Pancreas (tissue), 10 donors: Measurements from ENCODE around the gene NTSR1. TPM values are rescaled to one million over a fixed set of nuclear protein-coding genes. Genes with fewer than 3 reads are reported as not detected.
A peak's percentile ranks its signal among the peaks of the same experiment; 100 is the strongest.

Source experiments
- ATAC-seq, 4 donors: fragments of 200-7000 bp; cut with Tn5 transposase; one replicate each; pipeline versions ENCODE4 v1.8.0 to v1.9.1; 2020; ENCODE audit warnings: mild to moderate bottlenecking in 4 of 4, moderate library complexity in 4 of 4
- DNase-seq, 6 donors: peaks; one replicate each; pipeline ENCODE4 v3.0.0-alpha.2; 2020
- FAIRE-seq: peaks from 2 replicates; lab custom pipeline; 2012; peaks lifted over from hg19 to GRCh38; lab: Jason Lieb, UNC
- H3K27ac ChIP-seq, 4 donors: fragments of 200-600 bp; sonication (generic); 1 replicate in 3 of 4; 2 replicates in 1 of 4; pipeline versions ENCODE4 v1.5.0 to v1.8.0; 2020
- H3K27me3 ChIP-seq, 4 donors: fragments of 200-600 bp; one replicate each; pipeline ENCODE4 v1.8.0; 2021
- H3K36me3 ChIP-seq, 3 donors: fragments of 200-600 bp; sonication (generic) in 1 of 3; one replicate each; pipeline versions ENCODE4 v1.5.0 to v1.8.0; 2020 to 2021
- H3K4me1 ChIP-seq, 3 donors: fragments of 200-600 bp; one replicate each; pipeline ENCODE4 v1.8.0; 2021
- H3K4me3 ChIP-seq, 4 donors: fragments of 200-600 bp; sonication (generic) in 2 of 4; one replicate each; pipeline versions ENCODE4 v1.5.0 to v1.8.0; 2020 to 2021
- H3K9me3 ChIP-seq, 4 donors: fragments of 200-600 bp; one replicate each; pipeline ENCODE4 v1.8.0; 2021
- WGBS, 2 donors: extraction: QIAGEN DNeasy Blood & Tissue Kit; methylation state at CpG; one replicate each; pipeline ENCODE4 v1.1.7; 2013; 5-methylcytosine and 5-hydroxymethylcytosine counted together
- intact Hi-C, 3 donors: fragments of 100-400 bp; cut with DNase I; formaldehyde crosslinking; loops; one replicate each; pipeline versions ENCODE4 v1.11.1 to v1.14.2; 2022
- polyA plus RNA-seq, 2 donors: library from polyadenylated mRNA; stranded (reverse); fragments of 200-250 nt; gene quantifications; one replicate each; pipeline ENCODE4 v1.2.3, GENCODE V29; 2013
- total RNA-seq, 6 donors: library from RNA; stranded (reverse); fragmentation: NEBNext Ultra II Directional in 4 of 6; extraction: Animal tissue kit (Norgen Biotek cat#: 25700) in 4 of 6; gene quantifications; one replicate each; pipeline versions ENCODE4 v1.2.1 to v1.2.4, GENCODE V29; 2021 to 2023
- TF ChIP-seq, protein P1 (sequence below), 4 donors: fragments of 200-600 bp; sonication (generic) in 3 of 4; IDR thresholded peaks; one replicate each; pipeline versions ENCODE4 v1.5.0 to v1.8.0; 2021; ENCODE audit warnings: antibody characterized with exemption in 4 of 4
- donor health status: healthy with polysubstance abuse.
- donor health status: DM: no; HTN: no; CAD: no; lungs with moderate emphysema.
- donor health status: DM: no; HTN: no; CAD: no.
- donor health status: control.
- donor health status: control.
- donor health status: Bipolar disorder and iron deficiency.
- donor health status: DM: yes; HTN: yes; CAD: no.
- donor health status: DM: no; HTN: no; CAD: no.
- donor health status: DM: no; HTN: no; CAD: no.
- donor health status: DM: yes; HTN: yes; CAD: no.

Gene NTSR1
- total and polyA plus RNA-seq, 8 donors = 0.02 to 0.15 (median 0.09) TPM; not detected in 2

GRCh38 chr20:62727584-62728027, 19.0 kb downstream of the NTSR1 start:
- 50 to 61% methylated on average over 15 of the region's 15 CpGs for WGBS, 2 donors
- H3K36me3 ChIP-seq = no peaks in the 10 kb centered on the region
- H3K27ac ChIP-seq = no peak overlapping the region
- H3K4me3 ChIP-seq = no peak overlapping the region
- intact Hi-C loops = no loop called here
- DNase-seq (peak in 2 of 6 donors; percentile 6 to 41), ATAC-seq (no peak), FAIRE-seq (no peak)
- H3K4me1 ChIP-seq = no peaks in the 10 kb centered on the region
- no peaks in the 10 kb centered on the region for H3K9me3 ChIP-seq
- TF ChIP-seq, protein P1, sequence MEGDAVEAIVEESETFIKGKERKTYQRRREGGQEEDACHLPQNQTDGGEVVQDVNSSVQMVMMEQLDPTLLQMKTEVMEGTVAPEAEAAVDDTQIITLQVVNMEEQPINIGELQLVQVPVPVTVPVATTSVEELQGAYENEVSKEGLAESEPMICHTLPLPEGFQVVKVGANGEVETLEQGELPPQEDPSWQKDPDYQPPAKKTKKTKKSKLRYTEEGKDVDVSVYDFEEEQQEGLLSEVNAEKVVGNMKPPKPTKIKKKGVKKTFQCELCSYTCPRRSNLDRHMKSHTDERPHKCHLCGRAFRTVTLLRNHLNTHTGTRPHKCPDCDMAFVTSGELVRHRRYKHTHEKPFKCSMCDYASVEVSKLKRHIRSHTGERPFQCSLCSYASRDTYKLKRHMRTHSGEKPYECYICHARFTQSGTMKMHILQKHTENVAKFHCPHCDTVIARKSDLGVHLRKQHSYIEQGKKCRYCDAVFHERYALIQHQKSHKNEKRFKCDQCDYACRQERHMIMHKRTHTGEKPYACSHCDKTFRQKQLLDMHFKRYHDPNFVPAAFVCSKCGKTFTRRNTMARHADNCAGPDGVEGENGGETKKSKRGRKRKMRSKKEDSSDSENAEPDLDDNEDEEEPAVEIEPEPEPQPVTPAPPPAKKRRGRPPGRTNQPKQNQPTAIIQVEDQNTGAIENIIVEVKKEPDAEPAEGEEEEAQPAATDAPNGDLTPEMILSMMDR (IDR thresholded peaks at IDR 0.05) = no peak
- peaks cover 0 to 3% (median 0%) of the 10 kb centered on the region in 4 donors for H3K27me3 ChIP-seq

GRCh38 chr20:62728028-62728780, 19.6 kb downstream of the NTSR1 start:
- no peak overlapping the region for H3K27ac ChIP-seq
- H3K4me3 ChIP-seq = no peak overlapping the region
- peak in 1 of 4 donors; percentile 33 for ATAC-seq
- peaks cover 0 to 3% (median 0%) of the 10 kb centered on the region in 4 donors for H3K27me3 ChIP-seq
- peak in 2 of 6 donors; percentile 13 to 44 for DNase-seq
- TF ChIP-seq, protein P1 (IDR thresholded peaks at IDR 0.05) = no peak
- WGBS, 2 donors = 47 to 61% methylated on average over 26 of the region's 26 CpGs
- no peaks in the 10 kb centered on the region for H3K4me1 ChIP-seq
- no peaks in the 10 kb centered on the region for H3K36me3 ChIP-seq
- no peak for FAIRE-seq
- intact Hi-C loops = no loop called here
- no peaks in the 10 kb centered on the region for H3K9me3 ChIP-seq

DNA sequence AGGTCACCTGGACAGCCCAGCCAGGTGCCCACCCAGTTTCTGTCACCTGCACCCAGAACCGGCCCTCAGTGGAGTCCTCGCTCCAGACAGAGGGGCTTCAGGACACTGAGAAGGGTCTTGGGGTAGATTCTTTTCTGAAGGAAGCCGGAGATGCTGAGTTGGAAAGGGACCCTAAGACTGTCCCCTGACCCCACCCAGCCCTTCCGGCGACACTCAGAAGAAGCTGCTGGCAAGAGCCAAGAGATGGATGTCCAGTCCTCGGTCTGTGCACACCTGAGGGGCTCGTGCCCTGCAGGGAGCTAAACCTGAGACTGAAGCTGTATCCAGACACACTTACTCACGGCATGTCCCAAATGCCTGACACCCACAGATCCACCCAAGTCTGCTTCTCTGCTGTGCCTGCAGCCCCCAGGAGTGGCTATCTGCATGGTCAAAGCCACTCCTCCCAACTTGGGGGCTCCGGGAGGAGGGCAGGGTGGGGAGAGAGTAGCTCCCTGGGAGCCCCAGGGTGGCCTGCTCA, 20.2 kb downstream of the NTSR1 start:
- TF ChIP-seq, protein P1 (IDR thresholded peaks at IDR 0.05) = no peak
- DNase-seq (peak in 2 of 6 donors; percentile 16 to 41), ATAC-seq (no peak), FAIRE-seq (no peak)
- H3K4me1 ChIP-seq = no peaks in the 10 kb centered on the region
- no peaks in the 10 kb centered on the region for H3K9me3 ChIP-seq
- intact Hi-C loops = no loop called here
- no peaks in the 10 kb centered on the region for H3K36me3 ChIP-seq
- WGBS, 2 donors = 52 to 71% methylated on average over 9 of the region's 9 CpGs
- H3K27me3 ChIP-seq = peaks cover 0 to 3% (median 0%) of the 10 kb centered on the region in 4 donors
- no peak overlapping the region for H3K27ac ChIP-seq
- H3K4me3 ChIP-seq = no peak overlapping the region

DNA sequence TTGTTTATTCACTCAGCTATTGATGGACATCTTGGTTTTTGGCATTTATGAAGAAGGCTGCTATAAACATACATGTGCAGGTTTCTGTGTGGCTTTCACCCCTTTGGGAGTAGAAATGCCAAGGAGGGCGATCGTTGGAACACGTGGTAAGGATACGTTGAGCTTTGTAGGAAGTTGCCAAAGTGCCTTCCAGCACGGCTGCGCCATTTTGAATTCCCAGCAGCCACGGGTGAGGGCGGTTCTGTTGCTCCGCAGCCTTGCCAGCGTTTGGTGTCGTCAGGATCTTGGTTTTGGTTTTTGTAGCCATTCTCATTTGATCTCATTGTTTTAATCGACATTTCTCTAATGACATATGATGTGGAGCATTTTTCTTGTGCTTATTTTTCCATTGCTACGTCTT, 21.8 kb downstream of the NTSR1 start:
- TF ChIP-seq, protein P1 (IDR thresholded peaks at IDR 0.05) = no peak
- H3K27ac ChIP-seq = no peak overlapping the region
- H3K4me1 ChIP-seq = no peaks in the 10 kb centered on the region
- H3K27me3 ChIP-seq = peaks cover 0 to 3% (median 0%) of the 10 kb centered on the region in 4 donors
- ATAC-seq = no peak
- DNase-seq = no peak
- FAIRE-seq = no peak
- 77 to 91% methylated on average over 13 of the region's 13 CpGs for WGBS, 2 donors
- no peaks in the 10 kb centered on the region for H3K9me3 ChIP-seq
- intact Hi-C loops = no loop called here
- no peaks in the 10 kb centered on the region for H3K36me3 ChIP-seq
- no peak overlapping the region for H3K4me3 ChIP-seq
